NB4 (cell line): Measurements from ENCODE around the gene OR10G7.
A peak's percentile ranks its signal among the peaks of the same experiment; 100 is the strongest.

Source experiments
- DNase-seq: peaks from one replicate; pipeline ENCODE4 v3.0.0; 2010; ENCODE audit warnings: low read depth
- H3K4me3 ChIP-seq: one replicate; pipeline ENCODE4 v1.5.1; 2011; ENCODE audit warnings: mild to moderate bottlenecking, low read depth, low read length, moderate library complexity
- CTCF ChIP-seq: IDR thresholded peaks from one replicate; pipeline ENCODE4 v1.5.1; 2012; ENCODE audit warnings: low read depth, low read length
- MAX ChIP-seq: IDR thresholded peaks from 2 replicates; pipeline ENCODE4 v1.6.1; 2011; ENCODE audit warnings: low read depth, low read length
- MYC ChIP-seq: IDR thresholded peaks from 2 replicates; pipeline ENCODE4 v1.6.1; 2011; ENCODE audit warnings: low read depth, low read length
- POLR2A ChIP-seq: IDR thresholded peaks from 2 replicates; pipeline ENCODE4 v1.6.1; 2011; ENCODE audit warnings: mild to moderate bottlenecking; ENCODE audit not compliant: insufficient read length; ENCODE audit errors: extremely low read depth

The OR10G7 gene

DNA sequence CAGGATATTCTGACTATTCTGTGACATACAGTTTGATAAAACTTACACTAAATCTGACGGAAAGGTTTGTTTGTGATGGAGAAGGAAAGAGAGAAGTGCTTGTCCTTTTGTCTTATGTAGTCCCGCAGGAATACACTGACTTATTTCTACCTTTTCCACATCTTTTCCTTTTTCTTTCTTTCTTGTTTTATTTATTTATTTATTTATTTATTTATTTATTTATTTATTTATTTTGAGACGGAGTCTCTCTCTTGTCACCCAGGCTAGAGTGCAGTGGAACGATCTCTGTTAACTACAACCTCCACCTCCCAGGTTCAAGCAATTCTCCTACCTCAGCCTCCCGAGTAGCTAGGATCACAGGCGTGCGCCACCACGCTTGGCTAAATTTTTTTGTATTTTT is 31.0 kb upstream of the OR10G7 start:
- no peak for DNase-seq
- H3K4me3 ChIP-seq, result no peak overlapping the region
- TF ChIP-seq MAX (no peak), MYC (no peak), CTCF (no peak), POLR2A (no peak)

DNA sequence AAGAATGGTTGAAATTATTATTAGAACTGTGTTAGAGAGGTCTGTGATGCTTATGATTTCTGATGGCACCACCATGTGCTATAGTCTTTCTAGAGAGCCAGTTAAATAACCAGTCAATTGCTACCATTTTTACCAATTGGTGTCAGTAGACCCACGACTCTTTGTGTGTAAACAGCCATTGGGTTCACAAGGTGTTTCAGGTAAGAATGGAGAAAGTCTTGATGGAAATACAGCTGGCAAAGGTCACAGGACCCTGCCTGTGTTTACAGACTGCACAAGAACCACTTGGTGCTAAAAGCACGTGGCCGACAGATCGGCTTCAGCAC is 30.5 kb upstream of the OR10G7 start:
- no peak for TF ChIP-seq POLR2A
- no peak for TF ChIP-seq MAX
- TF ChIP-seq CTCF, result no peak
- TF ChIP-seq MYC, result no peak
- DNase-seq, result no peak
- no peak overlapping the region for H3K4me3 ChIP-seq

- peak overlapping the region; percentile 13 for H3K4me3 ChIP-seq
- peak; percentile 68 for TF ChIP-seq CTCF
- TF ChIP-seq MAX, result no peak
- DNase-seq, result peak; percentile 88
Measured at GRCh38 chr11:124070915-124071622, 29.9 kb upstream of the OR10G7 start.

- peak; percentile 86 for DNase-seq
- no peak overlapping the region for H3K4me3 ChIP-seq
- TF ChIP-seq MAX (peak; percentile 84), POLR2A (no peak), CTCF (peak; percentile 72), MYC (peak; percentile 78)
Measured at GRCh38 chr11:124069429-124070401, 28.6 kb upstream of the OR10G7 start.

- no peak overlapping the region for H3K4me3 ChIP-seq
- TF ChIP-seq MAX (no peak), POLR2A (no peak), MYC (no peak), CTCF (no peak)
- no peak for DNase-seq
Measured at GRCh38 chr11:124068601-124069110, 27.5 kb upstream of the OR10G7 start.
